ENCODE data around the gene CABLES1. TPM values are rescaled to one million over a fixed set of nuclear protein-coding genes. Genes with fewer than 3 reads are reported as not detected.

The CABLES1 gene
- total RNA-seq, 1 experiment from 2014 or later, result 5.1 TPM

- no peak for DNase-seq (ENCODE audit: low read depth in 1 of 2, low spot score in 2 of 2)
- Histone ChIP-seq H3K27me3 (replicated peaks) (no peaks in the 10 kb centered on the region), H3K27ac (no peak overlapping the region), H3K9me3 (replicated peaks) (no peaks in the 10 kb centered on the region), H3K4me1 (replicated peaks) (0 out of 2 replicates have a peak, but pooled peaks cover 2% of the 10 kb centered on the region), H3K36me3 (peaks cover 12% of the 10 kb centered on the region; the same call in 1 of the 2 replicates), H3K4me3 (no peak overlapping the region)
These were observed 115.8 kb downstream of the CABLES1 start for GRCh38 chr18:23250893-23251656.

- no peak for DNase-seq (ENCODE audit: low read depth in 1 of 2, low spot score in 2 of 2)
- Histone ChIP-seq H3K36me3 (peaks cover 17% of the 10 kb centered on the region; the same call in 1 of the 2 replicates), H3K27ac (no peak overlapping the region), H3K4me3 (no peak overlapping the region), H3K9me3 (replicated peaks) (no peaks in the 10 kb centered on the region), H3K4me1 (replicated peaks) (peaks cover 4% of the 10 kb centered on the region; the same call in 1 of the 2 replicates), H3K27me3 (replicated peaks) (no peaks in the 10 kb centered on the region)
These were observed 118.3 kb downstream of the CABLES1 start for GRCh38 chr18:23253630-23254029.

GRCh38 chr18:23257137-23257536 lies 121.9 kb downstream of the CABLES1 start:
- Histone ChIP-seq H3K4me1 (replicated peaks) (peaks cover 26% of the 10 kb centered on the region), H3K9me3 (replicated peaks) (no peaks in the 10 kb centered on the region), H3K27me3 (replicated peaks) (no peaks in the 10 kb centered on the region), H3K27ac (no peak overlapping the region), H3K4me3 (no peak overlapping the region), H3K36me3 (peaks cover 14% of the 10 kb centered on the region; the same call in 1 of the 2 replicates)
- no peak for DNase-seq (ENCODE audit: low read depth in 1 of 2, low spot score in 2 of 2)

- no peak for DNase-seq (ENCODE audit: low read depth in 1 of 2, low spot score in 2 of 2)
- Histone ChIP-seq H3K4me3 (no peak overlapping the region), H3K4me1 (replicated peaks) (peaks cover 26% of the 10 kb centered on the region), H3K27ac (no peak overlapping the region), H3K36me3 (peaks cover 9% of the 10 kb centered on the region; the same call in 1 of the 2 replicates), H3K9me3 (replicated peaks) (no peaks in the 10 kb centered on the region), H3K27me3 (replicated peaks) (no peaks in the 10 kb centered on the region)
These were observed 122.6 kb downstream of the CABLES1 start for GRCh38 chr18:23257686-23258565.

- Histone ChIP-seq H3K4me3 (no peak overlapping the region), H3K27ac (no peak overlapping the region), H3K4me1 (replicated peaks) (peaks cover 26% of the 10 kb centered on the region), H3K36me3 (peaks cover 5% of the 10 kb centered on the region; the same call in 1 of the 2 replicates), H3K27me3 (replicated peaks) (no peaks in the 10 kb centered on the region), H3K9me3 (replicated peaks) (no peaks in the 10 kb centered on the region)
- DNase-seq (ENCODE audit: low read depth in 1 of 2, low spot score in 2 of 2), result no peak
These were observed 123.5 kb downstream of the CABLES1 start for GRCh38 chr18:23258566-23259469.

- no peaks in the 10 kb centered on the region for H3K9me3 ChIP-seq (replicated peaks)
- peak overlapping the region; percentile 51 for H3K27ac ChIP-seq
- peak overlapping the region; percentile 1; the same call in 1 of the 2 replicates for H3K4me3 ChIP-seq
These were observed 124.7 kb downstream of the CABLES1 start for GRCh38 chr18:23259701-23260681.

GRCh38 chr18:23260926-23261590 lies 125.8 kb downstream of the CABLES1 start:
- Histone ChIP-seq H3K9me3 (replicated peaks) (no peaks in the 10 kb centered on the region), H3K4me3 (no peak overlapping the region), H3K27me3 (replicated peaks) (no peaks in the 10 kb centered on the region), H3K4me1 (replicated peaks) (peaks cover 24% of the 10 kb centered on the region), H3K36me3 (peaks cover 5% of the 10 kb centered on the region; the same call in 1 of the 2 replicates), H3K27ac (no peak overlapping the region)
- no peak for DNase-seq (ENCODE audit: low read depth in 1 of 2, low spot score in 2 of 2)

More at GRCh38 chr18:23259701-23260681, 124.7 kb downstream of the CABLES1 start:
- Histone ChIP-seq H3K27me3 (replicated peaks) (no peaks in the 10 kb centered on the region), H3K36me3 (peaks cover 5% of the 10 kb centered on the region; the same call in 1 of the 2 replicates), H3K4me1 (replicated peaks) (peaks cover 26% of the 10 kb centered on the region)
- peak; percentile 62 to 63 for DNase-seq (ENCODE audit: low read depth in 1 of 2, low spot score in 2 of 2)

- H3K9me3 ChIP-seq (replicated peaks), result no peaks in the 10 kb centered on the region
- DNase-seq (ENCODE audit: low read depth in 1 of 2, low spot score in 2 of 2), result no peak
- no peaks in the 10 kb centered on the region for H3K27me3 ChIP-seq (replicated peaks)
- no peak overlapping the region for H3K27ac ChIP-seq
- H3K4me1 ChIP-seq (replicated peaks), result peaks cover 21% of the 10 kb centered on the region
- no peaks in the 10 kb centered on the region for H3K36me3 ChIP-seq
- no peak overlapping the region for H3K4me3 ChIP-seq
These were observed 128.4 kb downstream of the CABLES1 start for GRCh38 chr18:23263551-23264235.

- H3K27ac ChIP-seq, result no peak overlapping the region
- H3K36me3 ChIP-seq, result no peaks in the 10 kb centered on the region
- H3K4me3 ChIP-seq, result no peak overlapping the region
- DNase-seq (ENCODE audit: low read depth in 1 of 2, low spot score in 2 of 2), result no peak
- H3K4me1 ChIP-seq (replicated peaks), result peaks cover 2% of the 10 kb centered on the region
- no peaks in the 10 kb centered on the region for H3K9me3 ChIP-seq (replicated peaks)
- H3K27me3 ChIP-seq (replicated peaks), result no peaks in the 10 kb centered on the region
These were observed 130.6 kb downstream of the CABLES1 start for GRCh38 chr18:23265682-23266399.

GRCh38 chr18:23266717-23267446 lies 131.6 kb downstream of the CABLES1 start:
- Histone ChIP-seq H3K4me1 (replicated peaks) (0 out of 2 replicates have a peak, but pooled peaks cover 4% of the 10 kb centered on the region), H3K36me3 (no peaks in the 10 kb centered on the region), H3K9me3 (replicated peaks) (no peaks in the 10 kb centered on the region), H3K27me3 (replicated peaks) (no peaks in the 10 kb centered on the region), H3K4me3 (no peak overlapping the region), H3K27ac (no peak overlapping the region)
- no peak for DNase-seq (ENCODE audit: low read depth in 1 of 2, low spot score in 2 of 2)

Data from SJSA1 (cell line).